Muscle of leg (tissue), 11 donors: ENCODE data around the gene NPAS3. TPM values are rescaled to one million over a fixed set of nuclear protein-coding genes. Genes with fewer than 3 reads are reported as not detected.
"Not testable (repeated sequence)": the region's sequence is repeated elsewhere in the genome, so short reads cannot be mapped to it uniquely, and the experiment has no call there.

Source experiments
- DNase-seq: peaks from one replicate; pipeline ENCODE4 v3.0.0; 2013
- H3K27ac ChIP-seq: one replicate; pipeline ENCODE4 v1.5.1; 2013; ENCODE audit warnings: mild to moderate bottlenecking, low read length, control low read depth
- H3K27me3 ChIP-seq: one replicate; pipeline ENCODE4 v1.6.1; 2013; ENCODE audit warnings: low read length; ENCODE audit not compliant: control insufficient read depth, insufficient read depth
- H3K36me3 ChIP-seq: one replicate; pipeline ENCODE4 v1.6.1; 2013; ENCODE audit warnings: low read length; ENCODE audit not compliant: control insufficient read depth, insufficient read depth
- H3K4me1 ChIP-seq: one replicate; pipeline ENCODE4 v1.6.1; 2013; ENCODE audit warnings: low read length; ENCODE audit not compliant: control insufficient read depth, insufficient read depth
- H3K4me3 ChIP-seq: one replicate; pipeline ENCODE4 v1.5.1; 2013; ENCODE audit warnings: low read length, control low read depth
- H3K9me3 ChIP-seq: replicated peaks from 2 replicates; pipeline ENCODE4 v1.6.1; 2013; ENCODE audit warnings: low read depth, low read length; ENCODE audit not compliant: control insufficient read depth
- WGBS: methylation state at CpG from one replicate; pipeline ENCODE4 v1.1.5; 2013; ENCODE audit warnings: missing lambda C conversion rate; ENCODE audit not compliant: insufficient coverage; 5-methylcytosine and 5-hydroxymethylcytosine counted together
- polyA plus RNA-seq, 8 donors: library from polyadenylated mRNA; unstranded; fragments of 120-200 nt; gene quantifications; one replicate each; pipeline versions ENCODE4 v1.2.1 to v1.2.3, GENCODE V29; 2013; ENCODE audit warnings: inconsistent platforms in 1 of 8, low replicate concordance in 1 of 8; ENCODE audit not compliant: insufficient read length in 8 of 8, insufficient read depth in 1 of 8
- total RNA-seq: library from RNA; stranded (reverse); fragments of 120-200 nt; gene quantifications from one replicate; pipeline ENCODE4 v1.2.4, GENCODE V29; 2013

NPAS3 gene
- total and polyA plus RNA-seq, 9 donors: 3.4 to 7.6 (median 5.1) TPM

GRCh38 chr14:33068626-33069025, 129.9 kb downstream of the NPAS3 start:
- WGBS: 90% methylated on average over 6 of the region's 6 CpGs
- H3K36me3 ChIP-seq: no peaks in the 10 kb centered on the region

GRCh38 chr14:33070475-33070874, 131.8 kb downstream of the NPAS3 start:
- Histone ChIP-seq H3K4me3 (no peak overlapping the region), H3K9me3 (no peaks in the 10 kb centered on the region), H3K4me1 (no peaks in the 10 kb centered on the region), H3K27ac (no peak overlapping the region), H3K36me3 (no peaks in the 10 kb centered on the region), H3K27me3 (no peaks in the 10 kb centered on the region)
- no peak for DNase-seq
- WGBS: 100% methylated on average over 1 of the region's 5 CpGs

More at GRCh38 chr14:33068626-33069025, 129.9 kb downstream of the NPAS3 start:
- Histone ChIP-seq H3K27me3 (no peaks in the 10 kb centered on the region), H3K4me3 (no peak overlapping the region), H3K27ac (no peak overlapping the region), H3K9me3 (no peaks in the 10 kb centered on the region), H3K4me1 (no peaks in the 10 kb centered on the region)
- DNase-seq: no peak

- no CpG with 5 or more reads among the region's 1 CpG for WGBS
- no peak overlapping the region for H3K4me3 ChIP-seq
- H3K4me1 ChIP-seq: no peaks in the 10 kb centered on the region
- H3K27me3 ChIP-seq: no peaks in the 10 kb centered on the region
- no peak overlapping the region for H3K27ac ChIP-seq
- no peaks in the 10 kb centered on the region for H3K9me3 ChIP-seq
- DNase-seq: no peak
- H3K36me3 ChIP-seq: no peaks in the 10 kb centered on the region
Observed at GRCh38 chr14:33073023-33073422, 134.3 kb downstream of the NPAS3 start.

GRCh38 chr14:33081259-33081658, 142.6 kb downstream of the NPAS3 start:
- H3K4me1 ChIP-seq: no peaks in the 10 kb centered on the region
- H3K4me3 ChIP-seq: no peak overlapping the region
- H3K27ac ChIP-seq: no peak overlapping the region
- no CpG with 5 or more reads among the region's 1 CpG for WGBS
- DNase-seq: peak; percentile 16
- no peaks in the 10 kb centered on the region for H3K36me3 ChIP-seq
- no peaks in the 10 kb centered on the region for H3K9me3 ChIP-seq
- no peaks in the 10 kb centered on the region for H3K27me3 ChIP-seq

GRCh38 chr14:33085799-33086198, 147.1 kb downstream of the NPAS3 start:
- Histone ChIP-seq H3K4me3 (no peak overlapping the region), H3K9me3 (peaks cover 2% of the 10 kb centered on the region), H3K4me1 (no peaks in the 10 kb centered on the region), H3K27ac (no peak overlapping the region), H3K27me3 (no peaks in the 10 kb centered on the region), H3K36me3 (no peaks in the 10 kb centered on the region)
- no peak for DNase-seq
- no CpG with 5 or more reads among the region's 2 CpGs for WGBS

GRCh38 chr14:33088274-33088673, 149.6 kb downstream of the NPAS3 start:
- H3K27me3 ChIP-seq, H3K9me3 ChIP-seq, DNase-seq, H3K4me1 ChIP-seq, H3K27ac ChIP-seq, H3K36me3 ChIP-seq, H3K4me3 ChIP-seq: not testable (repeated sequence)
- 90% methylated on average over 8 of the region's 11 CpGs for WGBS

GRCh38 chr14:33098016-33098415, 159.3 kb downstream of the NPAS3 start:
- no peak for DNase-seq
- Histone ChIP-seq H3K9me3 (peaks cover 2% of the 10 kb centered on the region), H3K36me3 (no peaks in the 10 kb centered on the region)

GRCh38 chr14:33103489-33103888, 164.8 kb downstream of the NPAS3 start:
- Histone ChIP-seq H3K27me3 (no peaks in the 10 kb centered on the region), H3K36me3 (no peaks in the 10 kb centered on the region), H3K4me1 (no peaks in the 10 kb centered on the region), H3K4me3 (no peak overlapping the region), H3K9me3 (no peaks in the 10 kb centered on the region), H3K27ac (no peak overlapping the region)
- no peak for DNase-seq
- WGBS: 53% methylated on average over 1 of the region's 3 CpGs

More at GRCh38 chr14:33098016-33098415, 159.3 kb downstream of the NPAS3 start:
- Histone ChIP-seq H3K27me3 (no peaks in the 10 kb centered on the region), H3K4me1 (no peaks in the 10 kb centered on the region), H3K27ac (no peak overlapping the region), H3K4me3 (no peak overlapping the region)

- DNase-seq: no peak
- no peaks in the 10 kb centered on the region for H3K4me1 ChIP-seq
- no peak overlapping the region for H3K4me3 ChIP-seq
- no peaks in the 10 kb centered on the region for H3K36me3 ChIP-seq
- H3K9me3 ChIP-seq: no peaks in the 10 kb centered on the region
- H3K27me3 ChIP-seq: no peaks in the 10 kb centered on the region
- no peak overlapping the region for H3K27ac ChIP-seq
- no CpG with 5 or more reads among the region's 2 CpGs for WGBS
Observed at GRCh38 chr14:33103966-33104365, 165.3 kb downstream of the NPAS3 start.

GRCh38 chr14:33110737-33111443, 172.2 kb downstream of the NPAS3 start:
- Histone ChIP-seq H3K27me3 (no peaks in the 10 kb centered on the region), H3K4me3 (no peak overlapping the region)
- WGBS: 59% methylated on average over 4 of the region's 8 CpGs

GRCh38 chr14:33114331-33114730, 175.7 kb downstream of the NPAS3 start:
- no peak overlapping the region for H3K4me3 ChIP-seq
- no peak overlapping the region for H3K27ac ChIP-seq
- WGBS: no CpG with 5 or more reads among the region's 3 CpGs
- H3K4me1 ChIP-seq: no peaks in the 10 kb centered on the region
- no peaks in the 10 kb centered on the region for H3K36me3 ChIP-seq
- no peaks in the 10 kb centered on the region for H3K27me3 ChIP-seq
- DNase-seq: no peak
- H3K9me3 ChIP-seq: no peaks in the 10 kb centered on the region

More at GRCh38 chr14:33110737-33111443, 172.2 kb downstream of the NPAS3 start:
- no peak for DNase-seq
- H3K9me3 ChIP-seq: no peaks in the 10 kb centered on the region
- H3K4me1 ChIP-seq: no peaks in the 10 kb centered on the region
- H3K27ac ChIP-seq: no peak overlapping the region
- no peaks in the 10 kb centered on the region for H3K36me3 ChIP-seq
